Stimulated activated naive CD4-positive, alpha-beta T cell (primary cell): ENCODE measurements around the gene CRABP1.

Experiments used
- DNase-seq, 6 experiments: peaks; one replicate each; lab custom pipeline; 2025; lab: John Stamatoyannopoulos, UW

The CRABP1 gene

DNA sequence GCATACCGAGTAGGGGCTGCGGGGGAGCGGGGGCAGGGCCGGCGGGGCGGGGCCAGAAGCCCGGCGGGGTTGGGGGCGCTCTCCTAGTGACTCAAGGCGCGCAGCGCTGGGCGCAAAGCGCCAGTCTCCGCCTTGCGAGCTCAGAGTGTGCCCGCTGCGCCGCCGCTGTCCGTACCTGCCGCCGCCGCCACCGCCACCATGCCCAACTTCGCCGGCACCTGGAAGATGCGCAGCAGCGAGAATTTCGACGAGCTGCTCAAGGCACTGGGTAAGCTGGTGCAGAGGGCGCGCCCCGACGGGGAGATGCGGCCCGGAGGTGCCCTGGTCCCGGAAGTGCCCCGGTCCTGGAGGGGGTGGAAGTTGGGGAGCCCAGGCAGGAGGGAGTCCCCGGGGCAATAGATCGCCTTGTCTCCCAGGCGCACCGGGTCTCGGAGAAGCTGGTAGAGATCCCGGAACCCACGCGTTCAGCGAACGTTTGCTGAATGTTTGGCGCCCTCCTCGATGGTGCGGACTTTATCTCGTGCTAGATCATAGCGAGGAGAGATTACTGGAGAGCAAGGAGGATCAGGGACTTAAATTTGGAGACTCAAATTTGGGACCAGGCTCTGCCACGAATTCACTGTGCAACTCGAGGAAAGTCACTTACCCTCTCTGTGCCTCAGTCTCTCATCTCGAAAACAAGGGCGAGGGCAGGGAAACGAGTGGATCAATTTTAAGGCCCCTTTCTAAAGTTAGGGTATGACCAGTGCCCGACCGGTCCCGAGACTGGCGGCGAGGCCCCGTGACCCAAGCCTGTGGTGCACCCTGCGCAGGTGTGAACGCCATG is at the start of gene CRABP1:
Gene CRABP1, plus strand, starts transcription at position 123 of the 826 bp plus-strand sequence. Its CDS starts 76 bp downstream, at position 199.
- no peak for DNase-seq

DNA sequence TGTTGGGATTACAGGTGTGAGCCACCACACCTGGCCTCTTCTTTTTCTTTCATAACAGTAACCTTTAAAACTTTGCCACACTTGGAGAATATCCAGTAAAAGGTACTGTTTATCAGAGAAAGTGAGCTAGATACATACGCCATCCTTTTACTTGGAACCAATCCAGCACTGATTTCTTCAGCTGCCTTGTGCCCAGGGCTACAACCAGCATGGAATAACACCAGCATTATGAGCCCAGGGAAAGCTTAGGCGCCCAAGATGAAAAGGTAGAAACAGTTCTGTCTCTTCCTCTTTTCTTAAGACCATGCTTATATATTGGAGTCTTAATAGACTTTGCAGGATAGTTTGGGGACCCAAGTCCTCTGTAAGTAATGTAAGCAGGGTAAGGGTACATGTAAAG is 49.1 kb upstream of the CRABP1 start:
- no peak for DNase-seq

DNA sequence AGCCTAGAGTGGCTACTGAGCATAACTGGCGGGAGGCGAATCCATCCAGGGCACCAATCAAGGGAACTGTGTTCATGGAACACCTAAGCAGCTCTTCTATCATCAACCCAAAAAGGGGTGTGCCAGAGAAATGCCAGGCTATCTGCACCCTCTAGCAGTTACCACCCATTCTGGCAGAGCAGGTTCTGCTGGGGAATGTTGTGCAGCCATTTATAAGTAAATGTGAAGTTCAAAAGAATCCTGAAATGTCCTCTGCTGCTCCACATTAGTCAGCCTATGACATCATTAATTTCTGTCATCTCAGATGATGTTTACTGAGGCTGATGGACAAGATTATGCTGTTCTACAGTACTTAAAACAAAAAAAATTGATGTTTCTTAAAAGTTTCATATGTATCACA is 48.5 kb upstream of the CRABP1 start:
- DNase-seq = no peak

DNA sequence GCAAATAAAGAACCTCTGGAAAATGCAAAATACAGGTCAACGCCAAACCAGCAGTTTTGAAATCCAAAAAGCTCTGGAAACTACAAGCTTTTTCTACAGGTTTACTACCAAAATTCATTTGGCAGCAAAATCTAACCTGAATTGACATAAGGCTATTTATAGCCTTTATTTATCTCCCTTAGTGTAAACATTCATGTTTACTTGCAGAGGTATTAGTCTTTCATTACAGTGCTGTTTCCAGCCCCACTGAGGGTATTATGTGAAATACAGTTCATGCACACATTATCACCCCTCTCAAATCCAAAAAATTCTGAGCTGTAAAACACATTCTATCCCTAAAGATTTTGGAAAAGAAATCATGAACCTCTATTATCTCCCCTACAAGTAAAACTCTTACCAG is 47.9 kb upstream of the CRABP1 start:
- DNase-seq = no peak

DNA sequence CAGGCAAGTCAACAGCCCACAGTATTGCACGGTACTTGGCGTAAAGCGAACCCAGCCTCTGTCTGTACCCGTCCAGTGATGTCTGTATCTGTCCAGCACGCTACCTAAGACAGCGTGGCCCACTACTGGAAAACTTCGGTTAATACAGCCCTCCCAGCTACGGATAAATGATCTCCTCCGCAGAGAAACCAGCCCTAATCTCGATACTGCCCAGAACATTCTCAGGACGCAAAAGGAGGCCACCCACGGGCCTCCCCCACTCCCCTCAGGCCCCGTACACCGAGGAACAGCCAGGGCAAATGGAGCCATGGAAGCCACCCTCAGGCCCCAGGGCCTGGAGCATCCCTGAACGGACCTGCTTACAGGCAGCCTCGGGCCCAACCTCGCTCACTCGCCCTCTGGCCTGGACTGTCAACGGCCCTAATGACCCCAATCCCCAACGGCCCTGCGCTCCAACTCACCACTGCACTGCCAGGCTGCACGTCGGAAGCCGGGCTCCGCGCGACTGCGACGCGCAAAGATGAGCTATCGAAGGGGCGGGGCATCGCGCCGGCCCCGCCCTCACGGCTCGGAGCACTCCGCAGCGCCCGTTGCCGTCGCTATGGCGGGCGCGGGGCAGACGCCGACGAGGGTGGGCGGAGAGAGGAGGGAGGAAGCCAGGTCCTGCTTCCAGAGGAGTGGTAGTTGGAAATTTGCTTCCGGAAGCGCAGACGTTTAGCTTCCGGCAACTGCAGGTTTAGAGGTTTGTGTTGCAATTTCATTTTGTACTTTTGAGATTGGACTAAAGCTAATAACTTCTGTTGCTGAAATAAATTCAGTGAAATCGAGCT is 40.8 kb upstream of the CRABP1 start, which contains the start of gene SKIC8:
Gene SKIC8, minus strand, starts transcription at position 509 of the 830 bp plus-strand sequence. CDS start 3,923 bp downstream, outside the sequence.
- peak; percentile 83 to 90 (median 87) for DNase-seq

DNA sequence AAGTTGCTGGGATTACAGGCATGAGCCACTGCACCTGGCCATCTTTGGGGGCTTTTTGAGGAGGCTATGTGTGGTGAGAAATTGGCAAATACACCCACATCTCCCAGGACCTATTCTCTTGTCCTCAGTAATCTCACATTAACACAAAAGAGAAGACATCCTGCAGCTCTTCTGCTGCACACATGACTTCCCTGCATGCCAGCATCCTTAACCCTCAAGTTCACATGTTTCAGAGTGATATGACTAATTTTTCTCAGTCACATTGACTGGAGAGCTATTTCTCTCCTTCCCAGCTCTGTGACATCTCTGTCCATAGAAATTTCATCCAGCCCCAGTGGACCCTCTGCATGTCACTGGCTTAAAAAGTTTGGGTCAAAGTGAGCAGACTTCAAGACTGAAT is 38.8 kb upstream of the CRABP1 start:
- no peak for DNase-seq

DNA sequence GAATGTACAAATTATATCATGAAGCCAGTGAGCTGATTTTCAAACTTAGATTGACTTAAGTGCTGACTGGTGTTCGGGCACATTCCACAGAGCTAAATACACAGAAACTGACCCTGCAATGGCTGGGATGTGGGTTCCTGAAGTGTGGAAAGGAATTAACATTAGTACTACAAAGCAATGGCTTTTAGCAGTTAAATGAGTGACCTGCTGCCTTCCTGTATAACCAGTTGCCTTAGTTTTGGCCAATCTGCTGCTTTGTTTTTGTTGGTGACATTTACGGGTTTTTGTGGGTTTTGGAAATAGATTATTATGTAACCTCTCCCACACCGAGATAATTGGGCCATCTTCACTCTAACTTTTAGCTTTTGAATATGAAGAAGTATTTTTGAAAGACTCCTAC is 38.3 kb upstream of the CRABP1 start:
- DNase-seq = no peak

DNA sequence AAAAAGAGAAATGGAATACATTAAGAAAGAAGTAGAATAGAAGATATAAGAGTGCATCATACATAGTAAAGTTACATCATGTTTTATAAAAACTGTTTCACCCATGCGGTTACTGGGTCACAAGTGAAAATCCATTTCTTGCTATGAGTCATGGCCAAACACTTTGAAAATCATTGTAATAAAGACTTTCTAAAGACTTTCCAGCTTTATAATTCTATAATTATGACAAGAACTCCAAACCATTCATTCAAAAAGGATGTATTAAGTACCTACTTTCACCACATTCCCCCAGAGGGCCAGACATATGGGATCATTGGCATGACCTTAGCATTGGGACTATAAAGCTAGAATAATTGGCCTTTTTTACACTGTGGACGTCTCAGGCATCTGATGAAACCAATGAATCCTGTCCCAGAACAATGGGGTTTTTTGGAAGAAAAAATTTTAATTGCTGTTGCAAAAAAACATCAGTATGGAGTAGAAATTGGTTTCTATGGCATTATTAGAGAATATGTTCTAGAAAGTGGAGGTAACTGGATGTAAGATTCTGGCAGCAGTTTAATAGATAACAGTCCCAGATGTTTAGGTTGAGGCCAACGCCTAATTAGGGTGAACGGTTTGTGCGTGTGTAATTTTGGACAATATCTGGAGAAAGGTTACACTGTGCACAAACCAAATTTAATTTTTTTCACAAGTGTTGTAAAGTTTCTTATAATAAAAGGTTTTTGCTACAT is 37.4 kb upstream of the CRABP1 start:
- DNase-seq = no peak

DNA sequence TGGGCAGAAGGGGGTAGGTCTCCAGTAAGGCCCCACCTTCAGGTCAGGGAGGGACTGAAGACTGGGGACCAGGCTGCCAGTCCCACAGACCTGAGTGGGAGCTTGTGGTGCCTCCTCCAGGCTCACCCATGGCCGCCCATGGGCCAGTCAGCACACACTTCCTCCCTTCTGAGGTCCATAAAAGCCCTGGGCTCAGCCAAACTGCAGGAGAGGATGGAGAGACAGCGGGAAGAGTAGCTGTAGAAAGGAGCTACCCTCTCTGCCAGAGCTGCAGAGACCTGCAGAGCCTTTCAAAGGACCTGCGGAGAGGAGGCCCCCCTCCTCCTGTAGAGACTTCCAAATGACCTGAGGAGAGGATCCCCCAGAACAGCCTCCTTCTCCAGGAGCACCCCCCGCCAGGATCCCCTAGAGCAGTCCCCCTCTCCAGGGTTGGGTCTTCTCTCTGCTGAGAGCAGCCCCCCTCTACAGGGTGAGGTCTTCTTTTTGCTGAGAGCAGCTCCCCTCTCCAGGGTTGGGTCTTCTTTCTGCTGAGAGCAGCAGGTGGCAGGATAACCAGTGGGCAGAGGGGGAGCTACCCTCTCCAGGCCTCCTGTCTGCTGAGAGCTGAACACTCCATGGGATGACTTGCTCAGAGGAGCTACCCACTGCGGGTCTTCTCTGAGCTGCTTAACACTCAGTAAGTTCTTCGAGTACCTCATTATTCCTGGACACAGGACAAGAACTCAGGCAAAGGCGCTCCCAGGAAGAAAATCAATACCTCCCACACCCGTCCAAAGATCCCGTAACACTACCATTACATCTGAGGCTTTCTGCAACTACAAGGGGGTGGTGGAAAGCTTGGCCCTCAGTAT is 35.7 kb upstream of the CRABP1 start:
- no peak for DNase-seq

DNA sequence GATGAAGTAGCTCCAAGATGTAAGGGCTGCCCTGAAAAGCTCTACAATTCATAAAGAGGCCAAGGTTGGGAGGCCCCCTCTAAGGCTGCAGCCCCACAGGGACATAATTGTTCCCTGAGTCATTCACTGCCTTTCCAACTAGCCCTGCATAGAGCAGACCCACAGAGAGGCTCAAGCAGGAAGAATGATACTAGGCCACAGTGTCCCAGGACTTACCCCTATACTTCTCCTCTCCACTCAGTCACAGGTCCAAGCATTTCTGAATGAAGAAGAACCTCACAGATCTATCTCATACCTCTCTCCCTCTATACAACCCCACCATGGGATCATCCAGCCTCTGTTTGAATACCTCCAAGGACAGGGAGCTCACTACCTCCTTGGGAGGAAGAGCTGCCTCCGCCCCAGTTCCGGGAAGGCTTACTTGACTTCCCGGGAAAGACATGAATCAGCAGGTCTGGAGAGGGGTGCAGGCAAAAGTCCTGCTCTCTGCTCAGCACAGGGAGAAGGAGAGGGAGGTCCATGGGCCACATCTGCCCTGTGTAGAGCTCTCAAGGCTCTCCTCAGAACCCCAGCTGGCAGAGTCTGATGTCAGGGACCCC is 33.9 kb upstream of the CRABP1 start:
- DNase-seq = no peak

DNA sequence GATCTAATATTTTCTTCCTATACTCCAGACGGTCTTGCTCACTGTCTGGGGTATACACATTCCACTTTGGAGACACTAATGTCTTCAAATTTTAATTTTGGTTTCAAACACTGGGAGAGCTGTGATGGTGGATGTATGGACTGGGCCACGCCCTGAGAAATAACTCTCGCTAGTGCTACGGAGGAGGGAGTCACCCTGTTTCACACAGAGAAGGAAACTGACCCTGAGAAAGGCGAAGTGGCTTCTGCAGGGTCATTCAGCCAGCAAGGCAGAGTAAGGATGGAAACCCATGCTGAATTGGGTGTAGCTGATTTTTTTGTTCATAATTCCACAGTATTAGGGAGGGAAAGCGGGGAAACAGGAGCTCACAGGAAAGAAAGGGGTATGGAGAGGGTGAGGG is 32.2 kb upstream of the CRABP1 start:
- DNase-seq = no peak

DNA sequence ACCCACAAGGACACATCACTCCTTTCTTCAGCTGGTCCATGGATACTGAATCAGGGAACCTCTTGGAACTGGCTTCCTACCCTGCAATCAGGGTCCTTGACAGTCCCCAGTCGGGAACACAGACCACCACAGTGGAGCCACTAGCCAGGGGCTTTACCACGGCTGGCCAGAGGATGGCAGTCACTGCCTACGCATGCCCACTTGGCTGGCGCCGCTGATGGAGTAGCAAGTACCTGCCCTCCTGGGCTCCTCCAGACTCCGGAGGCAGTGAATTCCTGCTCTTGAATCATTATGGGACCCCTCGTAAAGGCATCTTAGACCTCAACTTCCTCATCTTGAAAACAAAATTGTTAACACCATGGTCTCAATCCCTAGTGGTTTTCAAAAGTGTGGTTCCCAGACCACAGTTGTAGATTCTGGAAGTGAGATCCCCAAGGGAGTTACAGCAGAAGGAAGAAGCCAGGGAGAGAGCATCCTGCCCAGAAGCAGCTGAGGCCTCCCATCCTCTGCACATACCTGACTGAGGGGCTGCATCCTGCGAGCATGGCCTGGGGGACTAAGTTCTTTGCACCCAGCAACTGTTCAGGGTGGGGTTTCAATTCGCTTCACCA is 31.6 kb upstream of the CRABP1 start:
- peak in 4 of 6 experiments; percentile 3 to 17 (median 9) for DNase-seq

DNA sequence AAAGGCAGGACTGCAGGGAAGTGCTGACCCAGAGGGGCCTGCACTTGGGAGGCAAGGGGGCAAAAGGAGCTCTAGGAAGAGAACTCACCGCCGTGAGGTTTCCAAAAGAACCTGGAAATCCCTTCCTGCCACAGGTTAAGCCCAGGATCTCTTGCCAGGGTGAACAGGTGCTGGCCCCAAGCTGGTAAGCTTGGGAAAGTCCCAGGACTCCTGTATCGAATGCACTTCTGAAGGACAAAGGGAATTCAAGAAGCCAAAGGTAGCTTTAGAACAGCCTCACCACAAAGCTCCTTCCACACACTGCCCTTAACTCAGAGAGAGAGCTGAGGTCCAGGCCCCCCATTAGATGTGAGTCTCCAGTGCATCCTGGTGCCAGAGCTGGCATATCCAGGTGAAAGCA is 28.9 kb upstream of the CRABP1 start:
- DNase-seq = no peak

DNA sequence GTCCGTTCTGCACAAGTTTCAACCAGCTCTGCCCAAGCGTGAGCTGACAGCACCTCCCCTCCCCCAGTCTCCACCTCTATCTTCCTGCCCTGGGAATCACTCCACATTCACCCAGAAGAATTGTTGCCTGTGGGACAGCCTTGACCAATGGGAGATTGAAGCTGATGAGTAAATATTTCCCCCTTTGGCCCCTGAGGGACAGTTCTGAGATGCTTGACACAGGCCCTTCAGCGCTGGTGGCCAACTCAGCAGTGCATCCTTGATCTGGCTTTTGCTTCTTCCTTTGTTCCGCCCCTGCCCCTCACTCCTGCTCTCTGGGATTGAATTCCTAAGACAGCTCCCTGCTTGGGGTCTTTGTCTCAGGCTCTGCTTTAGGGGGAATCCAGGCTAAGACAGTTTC is 27.6 kb upstream of the CRABP1 start:
- DNase-seq = no peak

DNA sequence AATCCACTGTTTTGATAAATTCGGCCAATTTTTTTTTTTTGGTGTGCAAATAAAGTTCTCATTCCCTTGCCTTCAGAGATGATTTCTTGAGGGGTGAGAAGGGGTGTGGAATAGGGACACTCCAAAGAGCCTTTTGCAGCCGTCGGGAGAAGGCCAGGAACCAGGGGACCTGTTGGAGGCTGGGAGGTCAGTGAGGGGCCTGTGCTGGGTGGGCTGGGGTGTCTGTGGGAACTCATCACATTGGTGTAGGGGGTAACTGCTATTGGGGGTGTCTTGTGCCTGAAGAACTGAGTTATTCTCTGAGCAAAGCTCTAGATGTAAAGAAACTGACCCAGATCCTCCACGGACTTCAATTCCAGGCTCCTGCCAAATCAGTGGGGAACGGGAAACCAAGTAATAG is 27.2 kb upstream of the CRABP1 start:
- no peak for DNase-seq

DNA sequence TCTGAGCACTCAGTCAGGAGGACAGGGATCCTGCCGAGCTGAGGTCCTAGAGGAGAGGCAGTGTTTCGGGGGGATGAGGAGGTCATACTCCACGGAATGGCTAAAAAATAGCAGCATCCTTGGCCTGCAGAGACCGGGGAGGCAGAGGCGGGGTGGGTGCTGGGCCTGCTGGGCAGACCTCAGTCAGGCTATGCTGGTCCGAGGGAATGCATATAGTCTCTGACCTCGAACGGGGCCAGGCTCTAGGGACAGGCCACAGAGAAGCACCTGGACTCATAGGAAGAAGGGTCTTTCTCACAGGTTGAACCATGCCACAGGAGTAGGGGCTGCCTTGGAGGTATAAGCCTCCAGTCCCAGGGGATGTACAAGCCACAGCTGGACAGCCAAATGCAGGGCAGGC is 26.8 kb upstream of the CRABP1 start:
- no peak for DNase-seq

DNA sequence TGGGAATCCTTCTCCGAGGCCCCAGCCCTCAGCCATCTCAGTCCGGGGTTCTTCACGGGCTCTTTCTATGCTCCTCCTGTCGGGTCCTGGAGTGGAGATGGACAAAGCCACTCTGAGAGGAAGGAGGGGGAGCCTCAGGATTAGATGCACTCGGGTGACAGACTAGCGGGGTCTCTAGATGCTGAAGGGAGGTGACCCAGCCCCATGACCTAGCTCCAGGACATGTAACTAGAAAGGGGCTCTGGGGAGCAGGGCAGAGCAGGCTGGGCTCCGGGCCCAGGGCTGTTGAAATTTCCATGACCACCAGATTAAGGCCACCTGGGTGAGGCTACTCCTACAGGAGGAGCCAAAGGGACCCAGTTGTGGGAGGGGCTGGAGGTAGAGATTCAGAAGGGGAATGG is 26.0 kb upstream of the CRABP1 start:
- DNase-seq = no peak

DNA sequence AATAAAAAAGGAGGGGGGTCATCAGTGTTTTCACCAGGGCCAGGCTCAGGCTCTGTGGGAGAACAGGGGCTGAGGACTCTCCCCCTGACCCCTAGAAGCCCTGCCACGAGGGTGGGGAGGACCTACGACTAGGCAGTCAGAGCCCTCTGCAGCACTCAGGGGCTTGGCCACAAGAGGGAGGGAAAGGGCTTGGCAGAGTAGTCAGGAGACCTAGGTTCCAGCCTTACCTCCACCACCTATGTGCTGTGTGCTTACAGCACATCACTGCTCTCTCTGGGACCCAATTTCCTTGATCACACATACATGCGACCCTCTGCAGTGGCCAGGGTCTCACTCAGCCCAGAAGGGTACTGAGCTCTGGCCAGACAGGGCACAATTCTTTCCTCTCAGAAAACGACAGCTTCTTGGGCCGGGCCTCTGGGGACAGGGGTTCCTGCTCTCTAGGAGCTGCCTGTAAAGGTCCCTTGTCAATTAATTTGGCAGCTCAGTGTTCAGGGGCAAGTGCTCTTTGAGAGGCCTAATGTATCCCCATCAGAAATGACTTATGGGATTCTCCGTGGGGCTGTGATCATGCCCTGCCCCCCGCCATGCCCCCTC is 24.4 kb upstream of the CRABP1 start:
- DNase-seq = no peak

DNA sequence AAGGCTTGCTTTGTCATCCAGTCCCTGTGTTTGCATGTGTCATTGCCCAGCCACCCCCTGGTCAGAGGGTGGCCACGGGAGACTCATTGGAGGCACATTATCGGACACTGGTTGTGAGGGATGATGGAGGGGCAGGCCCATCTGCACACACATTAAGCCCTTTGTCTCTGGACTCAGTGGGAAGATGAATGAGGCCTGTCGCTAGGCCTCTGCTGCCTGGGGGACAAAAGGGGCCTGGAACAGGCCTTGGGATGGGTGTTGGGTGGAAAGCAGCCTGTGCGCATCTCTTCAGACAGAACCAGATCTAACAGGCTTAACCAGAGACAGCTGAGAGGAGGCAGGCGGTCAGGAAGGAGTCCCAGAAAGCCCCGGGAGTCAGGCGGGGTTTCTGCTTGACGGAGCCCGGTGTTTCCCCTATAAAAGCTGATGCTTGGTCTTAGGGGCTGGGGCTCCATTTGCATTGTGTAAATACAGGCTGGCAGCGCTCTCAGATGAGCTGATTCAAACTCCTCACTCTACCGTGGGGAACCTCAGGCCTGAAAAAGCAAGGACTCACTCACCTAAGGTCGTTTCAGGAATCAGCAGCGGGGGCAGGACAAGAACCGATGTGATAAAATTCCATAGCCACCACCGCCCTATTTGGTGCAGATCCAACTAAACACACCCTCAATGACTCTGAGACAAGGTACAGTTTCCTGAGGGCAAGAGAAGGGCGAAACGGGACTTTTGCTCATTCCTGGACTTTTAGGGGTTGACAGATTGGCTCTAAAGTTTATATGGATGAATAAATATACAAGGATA is 23.7 kb upstream of the CRABP1 start:
- DNase-seq = no peak
